H1 (cell line): ENCODE data around the gene CNTN5. TPM values are rescaled to one million over a fixed set of nuclear protein-coding genes. Genes with fewer than 3 reads are reported as not detected.

Experiments
- CTBP2 ChIP-seq: IDR thresholded peaks from 2 replicates; pipeline ENCODE4 v1.7.0; 2011; ENCODE audit warnings: borderline replicate concordance, mild to moderate bottlenecking, moderate library complexity, mixed read lengths, low read length; ENCODE audit not compliant: insufficient read depth, insufficient read length
- JUND ChIP-seq: IDR thresholded peaks from 2 replicates; pipeline ENCODE4 v1.6.1; 2011; ENCODE audit warnings: mild to moderate bottlenecking, improper control_type of control experiment, low read length
- POLR2AphosphoS5 ChIP-seq: IDR thresholded peaks from 2 replicates; pipeline ENCODE4 v1.6.1; 2011; ENCODE audit warnings: low read depth, low read length
- RXRA ChIP-seq: IDR thresholded peaks from 2 replicates; pipeline ENCODE4 v1.6.1; 2011; ENCODE audit warnings: low read depth, mild to moderate bottlenecking, low read length, moderate library complexity; ENCODE audit not compliant: insufficient read depth
- SIN3A ChIP-seq, 2 experiments: IDR thresholded peaks in 1 of 2; conservative IDR thresholded peaks in 1 of 2; 2 replicates each; pipeline ENCODE4 v1.6.1; 2011 to 2012; ENCODE audit warnings: low read length in 2 of 2, improper control_type of control experiment in 1 of 2, low read depth in 1 of 2, mild to moderate bottlenecking in 1 of 2
- SP4 ChIP-seq: IDR thresholded peaks from 2 replicates; pipeline ENCODE4 v1.6.1; 2012; ENCODE audit warnings: low read length, inconsistent platforms
- TBP ChIP-seq: IDR thresholded peaks from 2 replicates; pipeline ENCODE4 v1.6.1; 2011; ENCODE audit warnings: low read depth, low read length, improper control_type of control experiment
- polyA plus RNA-seq, 7 experiments: library from polyadenylated mRNA; depleted of rRNA in 3 of 7; stranded (reverse) in 5 of 7; unstranded in 2 of 7; fragments of >200 nt in 5 of 7; fragments of 200-250 nt in 2 of 7; gene quantifications; 1 replicate in 5 of 7; 2 replicates in 1 of 7; 4 replicates in 1 of 7; pipeline versions ENCODE4 v1.2.1 to v1.2.3, GENCODE V29; 2011 to 2013; ENCODE audit warnings: missing spikeins in 2 of 7, mixed read lengths in 2 of 7
- total RNA-seq: library from RNA; stranded (reverse); fragmentation: NEBNext Ultra II Directional; extraction: Animal tissue kit (Norgen Biotek cat#: 25700); gene quantifications from 2 replicates; pipeline ENCODE4 v1.2.1, GENCODE V29; 2021
- TF ChIP-seq, protein P1 (sequence below): fragments of 300-600 bp; sonication (generic); IDR thresholded peaks from 2 replicates; pipeline ENCODE4 v1.7.1; 2012; ENCODE audit warnings: low read length, moderate library complexity, mild to moderate bottlenecking, inconsistent platforms; ENCODE audit not compliant: insufficient replicate concordance

CNTN5 gene
- total and polyA plus RNA-seq, 2 of the 8 experiments (the other 6 are each of a cell fraction or from before 2014, with no cell fraction given): not detected

DNA sequence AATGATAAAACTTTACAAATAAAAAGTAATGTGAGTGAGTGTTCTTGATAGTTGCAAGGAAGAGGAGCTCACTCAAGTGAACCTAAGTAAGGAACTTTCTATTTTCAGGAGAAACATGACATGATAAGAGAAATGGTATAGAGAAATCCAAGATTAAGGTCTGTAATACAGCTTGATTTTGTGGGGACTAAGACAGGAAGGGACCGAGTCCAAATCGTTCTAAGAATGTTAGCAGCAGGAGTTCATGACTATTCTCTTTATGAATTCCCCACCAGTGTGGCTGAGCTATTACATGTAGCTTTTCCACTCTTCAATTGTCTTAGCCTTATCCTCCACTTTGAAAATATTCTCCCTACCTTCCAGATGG, 967.7 kb downstream of the CNTN5 start (continued):
- TF ChIP-seq, protein P1, sequence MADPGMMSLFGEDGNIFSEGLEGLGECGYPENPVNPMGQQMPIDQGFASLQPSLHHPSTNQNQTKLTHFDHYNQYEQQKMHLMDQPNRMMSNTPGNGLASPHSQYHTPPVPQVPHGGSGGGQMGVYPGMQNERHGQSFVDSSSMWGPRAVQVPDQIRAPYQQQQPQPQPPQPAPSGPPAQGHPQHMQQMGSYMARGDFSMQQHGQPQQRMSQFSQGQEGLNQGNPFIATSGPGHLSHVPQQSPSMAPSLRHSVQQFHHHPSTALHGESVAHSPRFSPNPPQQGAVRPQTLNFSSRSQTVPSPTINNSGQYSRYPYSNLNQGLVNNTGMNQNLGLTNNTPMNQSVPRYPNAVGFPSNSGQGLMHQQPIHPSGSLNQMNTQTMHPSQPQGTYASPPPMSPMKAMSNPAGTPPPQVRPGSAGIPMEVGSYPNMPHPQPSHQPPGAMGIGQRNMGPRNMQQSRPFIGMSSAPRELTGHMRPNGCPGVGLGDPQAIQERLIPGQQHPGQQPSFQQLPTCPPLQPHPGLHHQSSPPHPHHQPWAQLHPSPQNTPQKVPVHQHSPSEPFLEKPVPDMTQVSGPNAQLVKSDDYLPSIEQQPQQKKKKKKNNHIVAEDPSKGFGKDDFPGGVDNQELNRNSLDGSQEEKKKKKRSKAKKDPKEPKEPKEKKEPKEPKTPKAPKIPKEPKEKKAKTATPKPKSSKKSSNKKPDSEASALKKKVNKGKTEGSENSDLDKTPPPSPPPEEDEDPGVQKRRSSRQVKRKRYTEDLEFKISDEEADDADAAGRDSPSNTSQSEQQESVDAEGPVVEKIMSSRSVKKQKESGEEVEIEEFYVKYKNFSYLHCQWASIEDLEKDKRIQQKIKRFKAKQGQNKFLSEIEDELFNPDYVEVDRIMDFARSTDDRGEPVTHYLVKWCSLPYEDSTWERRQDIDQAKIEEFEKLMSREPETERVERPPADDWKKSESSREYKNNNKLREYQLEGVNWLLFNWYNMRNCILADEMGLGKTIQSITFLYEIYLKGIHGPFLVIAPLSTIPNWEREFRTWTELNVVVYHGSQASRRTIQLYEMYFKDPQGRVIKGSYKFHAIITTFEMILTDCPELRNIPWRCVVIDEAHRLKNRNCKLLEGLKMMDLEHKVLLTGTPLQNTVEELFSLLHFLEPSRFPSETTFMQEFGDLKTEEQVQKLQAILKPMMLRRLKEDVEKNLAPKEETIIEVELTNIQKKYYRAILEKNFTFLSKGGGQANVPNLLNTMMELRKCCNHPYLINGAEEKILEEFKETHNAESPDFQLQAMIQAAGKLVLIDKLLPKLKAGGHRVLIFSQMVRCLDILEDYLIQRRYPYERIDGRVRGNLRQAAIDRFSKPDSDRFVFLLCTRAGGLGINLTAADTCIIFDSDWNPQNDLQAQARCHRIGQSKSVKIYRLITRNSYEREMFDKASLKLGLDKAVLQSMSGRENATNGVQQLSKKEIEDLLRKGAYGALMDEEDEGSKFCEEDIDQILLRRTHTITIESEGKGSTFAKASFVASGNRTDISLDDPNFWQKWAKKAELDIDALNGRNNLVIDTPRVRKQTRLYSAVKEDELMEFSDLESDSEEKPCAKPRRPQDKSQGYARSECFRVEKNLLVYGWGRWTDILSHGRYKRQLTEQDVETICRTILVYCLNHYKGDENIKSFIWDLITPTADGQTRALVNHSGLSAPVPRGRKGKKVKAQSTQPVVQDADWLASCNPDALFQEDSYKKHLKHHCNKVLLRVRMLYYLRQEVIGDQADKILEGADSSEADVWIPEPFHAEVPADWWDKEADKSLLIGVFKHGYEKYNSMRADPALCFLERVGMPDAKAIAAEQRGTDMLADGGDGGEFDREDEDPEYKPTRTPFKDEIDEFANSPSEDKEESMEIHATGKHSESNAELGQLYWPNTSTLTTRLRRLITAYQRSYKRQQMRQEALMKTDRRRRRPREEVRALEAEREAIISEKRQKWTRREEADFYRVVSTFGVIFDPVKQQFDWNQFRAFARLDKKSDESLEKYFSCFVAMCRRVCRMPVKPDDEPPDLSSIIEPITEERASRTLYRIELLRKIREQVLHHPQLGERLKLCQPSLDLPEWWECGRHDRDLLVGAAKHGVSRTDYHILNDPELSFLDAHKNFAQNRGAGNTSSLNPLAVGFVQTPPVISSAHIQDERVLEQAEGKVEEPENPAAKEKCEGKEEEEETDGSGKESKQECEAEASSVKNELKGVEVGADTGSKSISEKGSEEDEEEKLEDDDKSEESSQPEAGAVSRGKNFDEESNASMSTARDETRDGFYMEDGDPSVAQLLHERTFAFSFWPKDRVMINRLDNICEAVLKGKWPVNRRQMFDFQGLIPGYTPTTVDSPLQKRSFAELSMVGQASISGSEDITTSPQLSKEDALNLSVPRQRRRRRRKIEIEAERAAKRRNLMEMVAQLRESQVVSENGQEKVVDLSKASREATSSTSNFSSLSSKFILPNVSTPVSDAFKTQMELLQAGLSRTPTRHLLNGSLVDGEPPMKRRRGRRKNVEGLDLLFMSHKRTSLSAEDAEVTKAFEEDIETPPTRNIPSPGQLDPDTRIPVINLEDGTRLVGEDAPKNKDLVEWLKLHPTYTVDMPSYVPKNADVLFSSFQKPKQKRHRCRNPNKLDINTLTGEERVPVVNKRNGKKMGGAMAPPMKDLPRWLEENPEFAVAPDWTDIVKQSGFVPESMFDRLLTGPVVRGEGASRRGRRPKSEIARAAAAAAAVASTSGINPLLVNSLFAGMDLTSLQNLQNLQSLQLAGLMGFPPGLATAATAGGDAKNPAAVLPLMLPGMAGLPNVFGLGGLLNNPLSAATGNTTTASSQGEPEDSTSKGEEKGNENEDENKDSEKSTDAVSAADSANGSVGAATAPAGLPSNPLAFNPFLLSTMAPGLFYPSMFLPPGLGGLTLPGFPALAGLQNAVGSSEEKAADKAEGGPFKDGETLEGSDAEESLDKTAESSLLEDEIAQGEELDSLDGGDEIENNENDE: no peak
- TF ChIP-seq TBP (no peak), RXRA (no peak), SP4 (no peak), JUND (no peak), SIN3A (conservative IDR thresholded peaks at IDR 0.05 in 1 of 2, IDR thresholded peaks at IDR 0.05 in 1 of 2; ENCODE audit: low read depth in 1 of 2, low read length in 2 of 2) (no peak), CTBP2 (no peak), POLR2AphosphoS5 (no peak)
- TF ChIP-seq, all 59 proteins: peak for 0
